ENCODE data around the gene IL34. TPM values are rescaled to one million over a fixed set of nuclear protein-coding genes. Genes with fewer than 3 reads are reported as not detected.

IL34 gene
- total and polyA plus RNA-seq, 2 experiments from 2014 or later, result 4.3 to 6.6 TPM

- H3K4me3 Mint-ChIP-seq, result no peak overlapping the region
- no peak for ATAC-seq
- H3K36me3 ChIP-seq (ENCODE audit: insufficient read depth), result no peaks in the 10 kb centered on the region; the same call in 1 of the 2 replicates
Measured at GRCh38 chr16:70662991-70663523, 16.7 kb downstream of the IL34 start.

GRCh38 chr16:70663524-70664324 lies 17.4 kb downstream of the IL34 start:
- no peak for TF ChIP-seq ZNF114 (CRISPR knock-in tag; IDR thresholded peaks at IDR 0.05)
- TF ChIP-seq CTCF (conservative IDR thresholded peaks at IDR 0.05; ENCODE audit: low read depth in 2 of 2), result no peak
- TF ChIP-seq ETS1 (IDR thresholded peaks at IDR 0.05), result no peak
- TF ChIP-seq EZH2phosphoT487 (IDR thresholded peaks at IDR 0.05; ENCODE audit: unreplicated experiment), result no peak
- no peak for TF ChIP-seq STAT1 (IDR thresholded peaks at IDR 0.05; ENCODE audit: unreplicated experiment)
- TF ChIP-seq EZH2 (IDR thresholded peaks at IDR 0.05; ENCODE audit: low read depth, unreplicated experiment), result no peak
- no peak for TF ChIP-seq POLR2AphosphoS5 (IDR thresholded peaks at IDR 0.05; ENCODE audit: low read depth)
- no peak overlapping the region for H3K27ac Mint-ChIP-seq
- ATAC-seq (no peak), DNase-seq (ENCODE audit: low spot score) (no peak)
- H3F3A ChIP-seq (replicated peaks; ENCODE audit: low read depth), result 0 out of 2 replicates have a peak, but pooled peaks cover 7% of the 10 kb centered on the region
- no peak overlapping the region for H3K4me3 ChIP-seq
- H3K4me3 Mint-ChIP-seq, result no peak overlapping the region
- no peak overlapping the region for H2AFZ ChIP-seq
- H3K27me3 Mint-ChIP-seq (ENCODE audit: insufficient read depth, low read depth, poor library complexity), result peaks cover 7% of the 10 kb centered on the region
- H3K4me1 Mint-ChIP-seq, result peaks cover 20% of the 10 kb centered on the region
- peaks cover 30% of the 10 kb centered on the region for H3K36me3 Mint-ChIP-seq (ENCODE audit: low read depth)
- no peaks in the 10 kb centered on the region for H3K27me3 ChIP-seq (ENCODE audit: insufficient read depth)
- peaks cover 5% of the 10 kb centered on the region; the same call in 2 of the 3 replicates for H3K9me3 Mint-ChIP-seq
- no peaks in the 10 kb centered on the region for H3K79me2 ChIP-seq (replicated peaks; ENCODE audit: insufficient read depth)
- no peaks in the 10 kb centered on the region for H3K9me2 ChIP-seq (ENCODE audit: insufficient read depth)
- no peaks in the 10 kb centered on the region; the same call in 1 of the 2 replicates for H4K20me1 ChIP-seq (replicated peaks; ENCODE audit: insufficient read depth)
- H3K27ac ChIP-seq (ENCODE audit: low read depth), result no peak overlapping the region
- no peaks in the 10 kb centered on the region; the same call in 1 of the 2 replicates for H3K36me3 ChIP-seq (ENCODE audit: insufficient read depth)
- H3K4me2 ChIP-seq, result no peak overlapping the region
- H3K4me1 ChIP-seq (ENCODE audit: insufficient read depth), result peaks cover 10% of the 10 kb centered on the region

More at GRCh38 chr16:70662991-70663523, 16.7 kb downstream of the IL34 start:
- Histone ChIP-seq H3F3A (replicated peaks; ENCODE audit: low read depth) (0 out of 2 replicates have a peak, but pooled peaks cover 5% of the 10 kb centered on the region), H3K4me2 (no peak overlapping the region), H2AFZ (no peak overlapping the region), H3K4me1 (ENCODE audit: insufficient read depth) (peaks cover 10% of the 10 kb centered on the region), H3K9me2 (ENCODE audit: insufficient read depth) (no peaks in the 10 kb centered on the region), H4K20me1 (replicated peaks; ENCODE audit: insufficient read depth) (no peaks in the 10 kb centered on the region; the same call in 1 of the 2 replicates), H3K27ac (ENCODE audit: low read depth) (no peak overlapping the region), H3K27me3 (ENCODE audit: insufficient read depth) (no peaks in the 10 kb centered on the region), H3K79me2 (replicated peaks; ENCODE audit: insufficient read depth) (no peaks in the 10 kb centered on the region), H3K4me3 (no peak overlapping the region)
- no peak for DNase-seq (ENCODE audit: low spot score)
- H3K36me3 Mint-ChIP-seq (ENCODE audit: low read depth), result peaks cover 23% of the 10 kb centered on the region
- H3K27ac Mint-ChIP-seq, result no peak overlapping the region
- TF ChIP-seq CTCF (conservative IDR thresholded peaks at IDR 0.05; ENCODE audit: low read depth in 2 of 2), result no peak
- peaks cover 20% of the 10 kb centered on the region for H3K4me1 Mint-ChIP-seq
- H3K9me3 Mint-ChIP-seq, result no peaks in the 10 kb centered on the region; the same call in 2 of the 3 replicates
- H3K27me3 Mint-ChIP-seq (ENCODE audit: insufficient read depth, low read depth, poor library complexity), result peaks cover 9% of the 10 kb centered on the region

Measured in GM23338 (cell line).